Mucosa of gallbladder (tissue), 1 donor: ENCODE data around the gene TFAP2A. TPM values are rescaled to one million over a fixed set of nuclear protein-coding genes. Genes with fewer than 3 reads are reported as not detected.

ENCODE experiments used
- DNase-seq: peaks from one replicate; pipeline ENCODE4 v3.0.0-alpha.2; 2020; ENCODE audit warnings: low spot score
- total RNA-seq: library from RNA; stranded (reverse); gene quantifications from one replicate; pipeline ENCODE4 v1.2.1, GENCODE V29; 2021
- donor health status: DM: no; HTN: no; CAD: no.

TFAP2A gene
- 0.89 TPM for total RNA-seq

GRCh38 chr6:10414756-10415616 lies at the start of gene TFAP2A:
Gene TFAP2A, minus strand, starts transcription at chr6:10415074. Its CDS starts 83 bp downstream, at chr6:10414991.
- no peak for DNase-seq

- no peak for DNase-seq
Observed at GRCh38 chr6:10463491-10464481, 48.9 kb upstream of the TFAP2A start.

GRCh38 chr6:10463040-10463439 lies 48.2 kb upstream of the TFAP2A start:
- DNase-seq: no peak

- DNase-seq: no peak
Observed at GRCh38 chr6:10461850-10462249, 47.0 kb upstream of the TFAP2A start.

- DNase-seq: no peak
Observed at GRCh38 chr6:10460096-10460495, 45.2 kb upstream of the TFAP2A start.

- DNase-seq: no peak
Observed at GRCh38 chr6:10458287-10458686, 43.4 kb upstream of the TFAP2A start.

GRCh38 chr6:10453596-10453995 lies 38.7 kb upstream of the TFAP2A start:
- DNase-seq: no peak

GRCh38 chr6:10451828-10452509 lies 37.1 kb upstream of the TFAP2A start:
- peak; percentile 56 for DNase-seq

- DNase-seq: no peak
Observed at GRCh38 chr6:10451394-10451793, 36.5 kb upstream of the TFAP2A start.

- DNase-seq: no peak
Observed at GRCh38 chr6:10449751-10450150, 34.9 kb upstream of the TFAP2A start.

- no peak for DNase-seq
Observed at GRCh38 chr6:10448096-10448495, 33.2 kb upstream of the TFAP2A start.

- no peak for DNase-seq
Observed at GRCh38 chr6:10446548-10446947, 31.7 kb upstream of the TFAP2A start.

GRCh38 chr6:10441655-10442009 lies 26.8 kb upstream of the TFAP2A start:
- no peak for DNase-seq

- peak; percentile 71 for DNase-seq
Observed at GRCh38 chr6:10441004-10441654, 26.3 kb upstream of the TFAP2A start.

- DNase-seq: no peak
Observed at GRCh38 chr6:10437891-10438290, 23.0 kb upstream of the TFAP2A start.

- no peak for DNase-seq
Observed at GRCh38 chr6:10434235-10434634, 19.4 kb upstream of the TFAP2A start.

- DNase-seq: no peak
Observed at GRCh38 chr6:10433322-10433721, 18.4 kb upstream of the TFAP2A start.

- DNase-seq: no peak
Observed at GRCh38 chr6:10431423-10432164, 16.7 kb upstream of the TFAP2A start.

GRCh38 chr6:10429638-10430427 lies 15.0 kb upstream of the TFAP2A start:
- no peak for DNase-seq

GRCh38 chr6:10426781-10427279 lies 12.0 kb upstream of the TFAP2A start:
- DNase-seq: no peak
